ENCODE results near the gene LPCAT3. TPM values are rescaled to one million over a fixed set of nuclear protein-coding genes. Genes with fewer than 3 reads are reported as not detected.
A peak's percentile ranks its signal among the peaks of the same experiment; 100 is the strongest.

The LPCAT3 gene
- total RNA-seq, 1 donor from 2014 or later = 7.9 TPM

DNA sequence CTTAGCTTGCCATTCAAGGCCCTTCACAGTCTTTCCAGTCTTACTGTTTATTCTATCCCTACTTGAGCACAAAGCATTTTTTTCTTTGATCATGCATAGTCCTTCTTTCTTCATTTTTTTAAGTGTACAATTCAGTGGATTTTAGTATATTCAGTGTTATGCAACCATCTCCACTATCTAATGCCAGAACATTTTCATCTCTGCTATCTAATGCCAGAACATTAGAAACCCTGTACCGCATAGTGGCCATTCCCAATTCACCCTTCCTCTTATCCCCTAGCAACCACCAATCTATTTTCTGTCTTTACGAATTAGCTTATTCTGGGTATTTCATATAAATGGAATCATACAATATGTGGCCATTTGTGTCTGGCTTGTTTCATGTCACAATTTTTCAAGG, 13.4 kb downstream of the LPCAT3 start:
- no peaks in the 10 kb centered on the region for H3K27me3 ChIP-seq (ENCODE audit: control insufficient read depth, insufficient read depth, low read length)
- TF ChIP-seq, protein P1, sequence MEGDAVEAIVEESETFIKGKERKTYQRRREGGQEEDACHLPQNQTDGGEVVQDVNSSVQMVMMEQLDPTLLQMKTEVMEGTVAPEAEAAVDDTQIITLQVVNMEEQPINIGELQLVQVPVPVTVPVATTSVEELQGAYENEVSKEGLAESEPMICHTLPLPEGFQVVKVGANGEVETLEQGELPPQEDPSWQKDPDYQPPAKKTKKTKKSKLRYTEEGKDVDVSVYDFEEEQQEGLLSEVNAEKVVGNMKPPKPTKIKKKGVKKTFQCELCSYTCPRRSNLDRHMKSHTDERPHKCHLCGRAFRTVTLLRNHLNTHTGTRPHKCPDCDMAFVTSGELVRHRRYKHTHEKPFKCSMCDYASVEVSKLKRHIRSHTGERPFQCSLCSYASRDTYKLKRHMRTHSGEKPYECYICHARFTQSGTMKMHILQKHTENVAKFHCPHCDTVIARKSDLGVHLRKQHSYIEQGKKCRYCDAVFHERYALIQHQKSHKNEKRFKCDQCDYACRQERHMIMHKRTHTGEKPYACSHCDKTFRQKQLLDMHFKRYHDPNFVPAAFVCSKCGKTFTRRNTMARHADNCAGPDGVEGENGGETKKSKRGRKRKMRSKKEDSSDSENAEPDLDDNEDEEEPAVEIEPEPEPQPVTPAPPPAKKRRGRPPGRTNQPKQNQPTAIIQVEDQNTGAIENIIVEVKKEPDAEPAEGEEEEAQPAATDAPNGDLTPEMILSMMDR (IDR thresholded peaks at IDR 0.05; ENCODE audit: insufficient read depth, low read length, severe bottlenecking) = no peak
- DNase-seq (ENCODE audit: low read depth) = no peak
- peaks cover 1% of the 10 kb centered on the region for H3K36me3 ChIP-seq (ENCODE audit: control insufficient read depth, insufficient read depth, low read length)
- no peak for FAIRE-seq
- H3K4me3 ChIP-seq (ENCODE audit: low read depth, low read length) = no peak overlapping the region

DNA sequence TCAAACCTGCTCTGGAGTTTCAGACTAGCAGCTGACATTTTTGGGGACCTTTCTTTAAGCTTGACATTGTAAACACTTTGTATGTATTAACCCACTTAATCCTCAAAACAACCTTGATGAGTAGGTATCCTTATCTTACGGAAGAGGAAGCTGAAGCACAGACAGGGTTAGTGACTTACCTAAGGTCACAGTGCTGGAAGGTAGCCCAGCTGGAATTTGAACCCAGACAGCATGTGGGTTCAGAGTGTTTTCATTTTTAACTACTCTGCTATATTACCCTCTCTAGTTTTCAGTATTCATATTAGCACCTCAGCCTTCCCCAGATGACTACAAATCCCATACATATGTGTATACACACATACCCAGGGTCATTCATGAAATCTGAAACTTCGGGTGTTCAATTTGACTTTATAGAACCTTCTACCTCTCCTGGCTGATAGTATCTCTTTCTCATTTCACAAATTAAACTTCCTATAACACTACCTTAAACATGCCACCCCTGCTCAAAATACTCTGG, 13.9 kb downstream of the LPCAT3 start:
- DNase-seq (ENCODE audit: low read depth) (no peak), FAIRE-seq (no peak)
- Histone ChIP-seq H3K4me3 (ENCODE audit: low read depth, low read length) (no peak overlapping the region), H3K36me3 (ENCODE audit: control insufficient read depth, insufficient read depth, low read length) (peaks cover 1% of the 10 kb centered on the region), H3K27me3 (ENCODE audit: control insufficient read depth, insufficient read depth, low read length) (no peaks in the 10 kb centered on the region)
- TF ChIP-seq, protein P1 (IDR thresholded peaks at IDR 0.05; ENCODE audit: insufficient read depth, low read length, severe bottlenecking) = no peak

DNA sequence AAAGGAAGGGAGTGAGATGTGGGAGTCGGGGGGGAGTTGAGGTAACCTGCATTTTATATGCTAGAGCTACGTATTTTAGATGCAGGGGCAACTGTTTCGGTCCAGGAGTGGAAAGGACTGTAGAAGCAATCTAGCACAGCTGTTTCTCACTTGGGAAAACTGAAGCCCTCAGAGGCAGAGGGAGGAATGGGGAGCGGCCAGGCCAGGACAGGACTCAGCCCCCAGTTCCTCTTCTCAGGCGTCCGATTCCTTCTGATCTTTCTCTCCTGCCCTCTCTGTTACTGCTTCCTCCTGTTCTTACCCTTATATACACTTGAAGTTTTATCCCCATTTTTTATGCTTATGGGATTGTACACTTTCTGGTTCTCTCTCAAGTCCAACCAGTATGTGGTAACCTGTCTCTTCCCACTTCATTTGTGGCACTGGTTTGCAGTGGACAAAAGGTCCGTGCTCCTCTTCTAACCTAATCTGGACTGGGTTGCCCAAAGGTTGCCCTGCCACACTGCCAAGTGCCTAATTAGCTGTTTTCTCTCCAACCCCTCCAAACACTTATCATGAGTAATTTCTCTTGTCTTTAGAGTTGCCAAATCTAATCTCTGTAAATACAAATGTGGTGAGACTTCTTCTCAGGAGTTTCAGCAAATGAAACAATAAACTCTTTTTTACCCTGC, 16.2 kb downstream of the LPCAT3 start:
- Histone ChIP-seq H3K4me3 (ENCODE audit: low read depth, low read length) (no peak overlapping the region), H3K27me3 (ENCODE audit: control insufficient read depth, insufficient read depth, low read length) (no peaks in the 10 kb centered on the region), H3K36me3 (ENCODE audit: control insufficient read depth, insufficient read depth, low read length) (peaks cover 1% of the 10 kb centered on the region)
- FAIRE-seq (no peak), DNase-seq (ENCODE audit: low read depth) (no peak)
- TF ChIP-seq, protein P1 (IDR thresholded peaks at IDR 0.05; ENCODE audit: insufficient read depth, low read length, severe bottlenecking) = no peak

DNA sequence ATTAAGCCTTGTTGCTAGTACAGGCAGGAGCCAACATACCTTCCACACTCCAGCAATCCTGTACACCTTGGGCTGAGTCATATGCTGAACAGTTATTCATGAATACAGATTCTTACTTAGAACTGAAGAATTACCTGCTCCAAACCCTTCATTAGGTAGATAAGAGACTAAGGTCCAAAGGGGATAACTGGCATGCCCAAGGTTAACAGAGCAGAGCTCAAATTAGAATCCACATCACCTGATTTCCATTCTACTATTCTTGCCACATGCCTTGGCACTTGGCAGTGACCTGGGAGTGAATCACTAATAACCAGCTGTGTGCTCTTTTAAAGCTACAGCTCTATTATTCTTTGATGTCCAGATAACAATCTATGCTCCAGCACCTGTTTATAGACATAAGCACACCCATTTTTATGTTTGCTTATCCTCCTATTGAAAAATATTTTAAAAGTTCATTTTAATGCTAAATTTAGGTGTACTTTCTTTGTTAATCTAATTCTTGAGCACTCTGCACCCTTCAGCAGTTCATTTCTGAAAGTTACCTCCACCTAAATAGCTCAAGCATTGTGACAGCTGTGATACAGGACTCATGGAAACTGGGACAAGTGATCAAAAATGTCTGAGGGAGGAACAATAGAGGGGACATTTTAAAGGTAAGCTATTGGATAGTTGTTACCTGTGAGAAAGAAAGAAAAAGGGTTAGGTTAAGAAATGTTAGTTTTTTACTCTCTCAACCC, 19.4 kb downstream of the LPCAT3 start:
- Histone ChIP-seq H3K36me3 (ENCODE audit: control insufficient read depth, insufficient read depth, low read length) (peaks cover 1% of the 10 kb centered on the region), H3K27me3 (ENCODE audit: control insufficient read depth, insufficient read depth, low read length) (no peaks in the 10 kb centered on the region), H3K4me3 (ENCODE audit: low read depth, low read length) (no peak overlapping the region)
- peak; percentile 73 for DNase-seq (ENCODE audit: low read depth)
- FAIRE-seq = peak; percentile 60
- TF ChIP-seq, protein P1 (IDR thresholded peaks at IDR 0.05; ENCODE audit: insufficient read depth, low read length, severe bottlenecking) = no peak

DNA sequence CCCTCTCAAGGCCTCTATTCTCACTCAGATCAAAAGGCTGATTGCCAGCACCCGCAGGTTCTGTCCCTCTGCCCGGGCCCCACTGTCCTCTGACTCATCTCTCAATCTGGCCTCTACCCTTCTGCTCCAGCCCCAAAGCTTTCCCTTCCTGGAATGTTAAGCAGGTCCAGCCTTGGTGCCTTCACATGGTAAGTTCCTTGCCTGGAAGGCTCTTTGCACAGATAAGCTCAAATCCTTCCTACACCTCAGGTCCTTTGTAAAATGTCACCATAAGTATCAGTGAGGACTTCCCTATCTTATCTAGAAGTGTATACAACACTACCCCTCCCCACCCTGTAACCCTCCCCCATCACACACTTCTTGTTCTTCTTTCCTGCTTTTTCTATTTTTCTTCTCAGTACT, 22.2 kb downstream of the LPCAT3 start:
- FAIRE-seq (no peak), DNase-seq (ENCODE audit: low read depth) (peak; percentile 21)
- H3K27me3 ChIP-seq (ENCODE audit: control insufficient read depth, insufficient read depth, low read length) = no peaks in the 10 kb centered on the region
- H3K36me3 ChIP-seq (ENCODE audit: control insufficient read depth, insufficient read depth, low read length) = no peaks in the 10 kb centered on the region
- TF ChIP-seq, protein P1 (IDR thresholded peaks at IDR 0.05; ENCODE audit: insufficient read depth, low read length, severe bottlenecking) = no peak
- H3K4me3 ChIP-seq (ENCODE audit: low read depth, low read length) = no peak overlapping the region
